HEK293T (cell line): ENCODE results near the gene GNGT2.
A peak's percentile ranks its signal among the peaks of the same experiment; 100 is the strongest.
"Not testable (repeated sequence)": the region's sequence is repeated elsewhere in the genome, so short reads cannot be mapped to it uniquely, and the experiment has no call there.

Source experiments
- CTCF ChIA-PET: fragments of 350-600 bp; formaldehyde crosslinking; extraction: SDS; loops from one replicate; lab custom pipeline; 2021; ENCODE audit warnings: antibody characterized with exemption, inconsistent platforms; lab: Yijun Ruan, JAX
- POLR2A ChIA-PET: fragments of 350-600 bp; formaldehyde crosslinking; extraction: SDS; loops from one replicate; lab custom pipeline; 2020; ENCODE audit warnings: antibody characterized with exemption, inconsistent platforms; lab: Yijun Ruan, JAX
- DNase-seq: peaks from one replicate; pipeline ENCODE4 v3.0.0; 2012; ENCODE audit warnings: mixed read lengths; ENCODE audit errors: extremely low spot score
- ARNT ChIP-seq: fragments of 450-650 bp; IDR thresholded peaks from 2 replicates; pipeline ENCODE4 v1.6.1; 2017; ENCODE audit warnings: mild to moderate bottlenecking
- BHLHE40 ChIP-seq: fragments of 450-650 bp; IDR thresholded peaks from 2 replicates; pipeline ENCODE4 v1.6.1; 2016; ENCODE audit warnings: mild to moderate bottlenecking, moderate library complexity, borderline replicate concordance
- CTBP1 ChIP-seq: fragments of 450-650 bp; IDR thresholded peaks from 2 replicates; pipeline ENCODE4 v1.6.1; 2016; ENCODE audit warnings: borderline replicate concordance
- ELF4 ChIP-seq: fragments of 450-650 bp; IDR thresholded peaks from 2 replicates; pipeline ENCODE4 v1.6.1; 2017; ENCODE audit warnings: antibody characterized with exemption
- FOXA1 ChIP-seq: fragments of 450-650 bp; IDR thresholded peaks from 2 replicates; pipeline ENCODE4 v1.6.1; 2016; ENCODE audit warnings: mild to moderate bottlenecking
- FOXK2 ChIP-seq: fragments of 450-650 bp; IDR thresholded peaks from 2 replicates; pipeline ENCODE4 v1.6.1; 2016; ENCODE audit warnings: mild to moderate bottlenecking
- FOXM1 ChIP-seq: fragments of 450-650 bp; IDR thresholded peaks from 2 replicates; pipeline ENCODE4 v1.6.1; 2017; ENCODE audit warnings: mild to moderate bottlenecking, borderline replicate concordance
- HDGF ChIP-seq: fragments of 450-650 bp; IDR thresholded peaks from 2 replicates; pipeline ENCODE4 v1.6.1; 2017; ENCODE audit warnings: antibody characterized with exemption, borderline replicate concordance
- L3MBTL2 ChIP-seq: fragments of 450-650 bp; conservative IDR thresholded peaks from 2 replicates; pipeline ENCODE4 v1.6.1; 2016; ENCODE audit warnings: mild to moderate bottlenecking
- LEF1 ChIP-seq: fragments of 450-650 bp; IDR thresholded peaks from 2 replicates; pipeline ENCODE4 v1.6.1; 2017; ENCODE audit warnings: mild to moderate bottlenecking, borderline replicate concordance
- NFRKB ChIP-seq: fragments of 450-650 bp; IDR thresholded peaks from 2 replicates; pipeline ENCODE4 v1.6.1; 2016; ENCODE audit warnings: mild to moderate bottlenecking, moderate library complexity
- PKNOX1 ChIP-seq: fragments of 450-650 bp; IDR thresholded peaks from 2 replicates; pipeline ENCODE4 v1.6.1; 2016
- SP1 ChIP-seq: fragments of 450-650 bp; IDR thresholded peaks from 2 replicates; pipeline ENCODE4 v1.6.1; 2017
- SUZ12 ChIP-seq: fragments of 450-650 bp; IDR thresholded peaks from 2 replicates; pipeline ENCODE4 v1.6.1; 2016; ENCODE audit warnings: mild to moderate bottlenecking
- TARDBP ChIP-seq: fragments of 450-650 bp; IDR thresholded peaks from 2 replicates; pipeline ENCODE4 v1.6.1; 2016
- ZNF384 ChIP-seq: fragments of 450-650 bp; IDR thresholded peaks from 2 replicates; pipeline ENCODE4 v1.6.1; 2016

Gene GNGT2

GRCh38 chr17:49190932-49191331, 19.4 kb downstream of the GNGT2 start:
- no peak for TF ChIP-seq FOXA1
- TF ChIP-seq PKNOX1 = peak; percentile 60
- POLR2A ChIA-PET = interaction anchor here (0.9 to 1.3 kb wide), 2 partner anchors 10 to 299 kb away, joined by 3 to 5 read pairs; partner anchors contain the start of gene ATP5MC1
- CTCF ChIA-PET = no interaction called here
- DNase-seq = no peak

GRCh38 chr17:49187301-49187700, 23.1 kb downstream of the GNGT2 start:
- TF ChIP-seq SUZ12 (no peak), BHLHE40 (no peak), ELF4 (no peak), ZNF384 (no peak), L3MBTL2 (no peak), ARNT (no peak), FOXA1 (no peak), FOXM1 (no peak), HDGF (no peak), FOXK2 (no peak), LEF1 (no peak), NFRKB (no peak), PKNOX1 (no peak)
- DNase-seq = no peak
- ChIA-PET POLR2A (no interaction called here), CTCF (no interaction called here)

GRCh38 chr17:49185381-49185780, 25.0 kb downstream of the GNGT2 start:
- CTCF ChIA-PET = interaction anchor here (0.6 kb wide), 1 partner anchor 197 kb away, joined by 5 read pairs; no protein-coding TSS in a partner anchor
- POLR2A ChIA-PET, DNase-seq: not testable (repeated sequence)

- DNase-seq, CTCF ChIA-PET, POLR2A ChIA-PET: not testable (repeated sequence)
These were observed 25.9 kb downstream of the GNGT2 start for GRCh38 chr17:49184522-49184921.

- ChIA-PET CTCF (interaction anchor here (0.5 kb wide), 1 partner anchor 444 kb away, joined by 3 read pairs; no protein-coding TSS in a partner anchor), POLR2A (no interaction called here)
- no peak for DNase-seq
- TF ChIP-seq SUZ12 (no peak), TARDBP (no peak), FOXM1 (no peak), ZNF384 (no peak), LEF1 (no peak), PKNOX1 (no peak), FOXA1 (no peak), CTBP1 (no peak), L3MBTL2 (no peak), FOXK2 (no peak), SP1 (no peak), NFRKB (no peak), ELF4 (no peak), ARNT (no peak), HDGF (no peak), BHLHE40 (no peak)
These were observed 26.6 kb downstream of the GNGT2 start for GRCh38 chr17:49183801-49184200.

GRCh38 chr17:49183341-49183740, 27.0 kb downstream of the GNGT2 start:
- ChIA-PET CTCF (interaction anchor here (0.5 kb wide), 1 partner anchor 444 kb away, joined by 3 read pairs; no protein-coding TSS in a partner anchor), POLR2A (interaction anchor here (3.6 kb wide), 1 partner anchor 9 kb away, joined by 22 read pairs; no protein-coding TSS in a partner anchor)
- TF ChIP-seq CTBP1 = no peak
- no peak for TF ChIP-seq BHLHE40
- no peak for TF ChIP-seq FOXM1
- TF ChIP-seq HDGF = no peak
- TF ChIP-seq ARNT = no peak
- no peak for TF ChIP-seq SUZ12
- TF ChIP-seq TARDBP = no peak
- no peak for TF ChIP-seq NFRKB
- no peak for DNase-seq

- POLR2A ChIA-PET = interaction anchor here (0.5 to 3.6 kb wide), 3 partner anchors 9 to 322 kb away, joined by 3 to 22 read pairs (median 5); no protein-coding TSS in a partner anchor
These were observed 29.3 kb downstream of the GNGT2 start for GRCh38 chr17:49180998-49181635.

More at GRCh38 chr17:49180998-49181635, 29.3 kb downstream of the GNGT2 start:
- TF ChIP-seq CTBP1 = no peak
- TF ChIP-seq ZNF384 = no peak
- TF ChIP-seq LEF1 = no peak
- no peak for TF ChIP-seq HDGF
- TF ChIP-seq FOXM1 = no peak
- no peak for TF ChIP-seq ARNT
- TF ChIP-seq BHLHE40 = no peak
- TF ChIP-seq SUZ12 = no peak
- TF ChIP-seq PKNOX1 = no peak
- no peak for TF ChIP-seq L3MBTL2
- no peak for TF ChIP-seq FOXA1
- TF ChIP-seq ELF4 = no peak
- TF ChIP-seq TARDBP = no peak
- TF ChIP-seq NFRKB = no peak
- TF ChIP-seq FOXK2 = no peak
- DNase-seq = no peak
- CTCF ChIA-PET = interaction anchor here (0.7 to 1.3 kb wide), 3 partner anchors 11 to 119 kb away, joined by 3 to 5 read pairs (median 4); no protein-coding TSS in a partner anchor
